DMS153 (cell line): ENCODE data around the gene SELENBP1.

Experiments used
- DNase-seq: peaks from one replicate; lab custom pipeline; 2025; lab: John Stamatoyannopoulos, UW

The SELENBP1 gene

GRCh38 chr1:151343587-151343986 is 28.9 kb downstream of the SELENBP1 start:
- DNase-seq, result no peak

GRCh38 chr1:151342569-151342968 is 29.9 kb downstream of the SELENBP1 start:
- DNase-seq, result no peak

- DNase-seq, result no peak
Observed at GRCh38 chr1:151342021-151342420, 30.5 kb downstream of the SELENBP1 start.

- DNase-seq, result peak; percentile 86
Observed at GRCh38 chr1:151340870-151341754, 31.4 kb downstream of the SELENBP1 start.

GRCh38 chr1:151336556-151336955 is 35.9 kb downstream of the SELENBP1 start:
- DNase-seq, result no peak

GRCh38 chr1:151334822-151335221 is 37.7 kb downstream of the SELENBP1 start:
- DNase-seq, result no peak

GRCh38 chr1:151327903-151328674 is 44.4 kb downstream of the SELENBP1 start:
- peak; percentile 50 for DNase-seq

GRCh38 chr1:151327223-151327902 is 45.1 kb downstream of the SELENBP1 start, which contains the start of gene PI4KB:
Gene PI4KB (minus strand): TSS chr1:151327416. CDS start chr1:151316481, 10,935 bp downstream.
- DNase-seq, result peak; percentile 99

GRCh38 chr1:151326619-151327222 is 45.8 kb downstream of the SELENBP1 start:
- no peak for DNase-seq

- no peak for DNase-seq
Observed at GRCh38 chr1:151325646-151326429, 46.7 kb downstream of the SELENBP1 start.

- DNase-seq, result no peak
Observed at GRCh38 chr1:151325231-151325630, 47.3 kb downstream of the SELENBP1 start.

- DNase-seq, result no peak
Observed at GRCh38 chr1:151324390-151324930, 48.0 kb downstream of the SELENBP1 start.

- DNase-seq, result no peak
Observed at GRCh38 chr1:151318975-151319374, 53.5 kb downstream of the SELENBP1 start.

- DNase-seq, result no peak
Observed at GRCh38 chr1:151315565-151316235, 56.8 kb downstream of the SELENBP1 start.
